Mesothelial cell of epicardium (in vitro differentiated cells): ENCODE results near the gene ARHGDIA. TPM values are rescaled to one million over a fixed set of nuclear protein-coding genes. Genes with fewer than 3 reads are reported as not detected.

ENCODE experiments used
- DNase-seq, 2 experiments: peaks; one replicate each; pipeline ENCODE4 v3.0.0; 2021; ENCODE audit warnings: low spot score in 2 of 2; ENCODE audit not compliant: unreplicated experiment in 2 of 2
- H3K27ac Mint-ChIP-seq: 2 replicates; pipeline ENCODE4 v1.8.0; 2021; ENCODE audit warnings: mixed read lengths
- H3K27me3 Mint-ChIP-seq: 2 replicates; pipeline ENCODE4 v1.8.0; 2021; ENCODE audit warnings: low read depth, mixed read lengths
- H3K36me3 Mint-ChIP-seq: 2 replicates; pipeline ENCODE4 v1.8.0; 2021; ENCODE audit warnings: mixed read lengths
- H3K4me1 Mint-ChIP-seq: 2 replicates; pipeline ENCODE4 v1.8.0; 2021; ENCODE audit warnings: mixed read lengths
- H3K4me3 Mint-ChIP-seq: 2 replicates; pipeline ENCODE4 v1.8.0; 2021; ENCODE audit warnings: mild to moderate bottlenecking, moderate library complexity, mixed read lengths
- H3K9me3 Mint-ChIP-seq: 2 replicates; pipeline ENCODE4 v1.8.0; 2021; ENCODE audit warnings: mixed read lengths
- total RNA-seq: library from RNA; stranded (reverse); gene quantifications from 3 replicates; pipeline ENCODE4 v1.2.1, GENCODE V29; 2021
- TF ChIP-seq, protein P1 (sequence below): fragments of 200-600 bp; sonication (generic); IDR thresholded peaks from one replicate; pipeline ENCODE4 v1.5.0; 2021; ENCODE audit warnings: antibody characterized with exemption; ENCODE audit not compliant: unreplicated experiment

The ARHGDIA gene
- total RNA-seq, 1 donor from 2014 or later = 258 TPM

DNA sequence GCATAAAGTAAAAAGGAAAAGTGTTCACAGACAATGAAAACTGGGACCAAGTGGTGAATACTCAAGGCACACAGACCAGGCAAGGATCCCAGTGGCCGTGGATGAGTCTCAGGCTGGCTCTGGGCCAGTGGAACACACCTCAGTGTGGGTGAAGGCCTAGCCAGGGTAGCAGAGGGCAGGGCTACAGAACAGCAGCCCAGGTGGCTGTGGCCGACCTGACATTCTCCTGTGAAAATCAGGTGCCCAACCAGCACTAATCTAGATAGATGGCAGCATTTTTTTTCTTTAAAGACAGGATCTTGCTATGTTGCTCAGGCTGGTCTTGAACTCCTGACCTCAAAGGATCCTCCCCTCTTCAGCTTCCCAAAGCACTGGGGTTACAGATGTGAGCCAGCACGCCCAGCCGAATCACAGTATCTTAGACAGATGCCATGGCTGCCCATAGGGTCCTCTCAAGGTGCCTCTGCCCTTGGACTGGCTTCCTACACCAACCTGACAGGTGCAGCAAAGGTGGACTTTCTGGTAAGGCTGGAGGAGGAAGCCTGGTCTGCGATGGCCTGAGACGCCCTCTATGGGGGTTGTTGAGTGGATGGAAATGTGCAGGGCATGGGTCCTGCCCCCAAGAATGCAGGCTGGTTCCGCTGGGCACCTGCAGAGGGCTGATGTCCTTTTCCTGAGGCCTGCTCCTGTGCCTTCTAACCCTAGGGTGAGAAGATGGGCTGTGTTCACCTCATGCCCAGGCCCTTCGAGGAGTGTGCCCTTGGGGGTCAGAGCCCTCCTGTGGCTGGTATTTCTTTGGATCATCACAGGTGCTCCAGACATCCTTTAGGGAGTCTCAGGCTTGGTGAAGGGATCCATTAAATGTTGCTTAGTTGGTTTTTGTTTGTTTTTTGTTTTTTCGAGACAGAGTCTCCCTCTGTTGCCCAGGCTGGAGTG lies 7.0 kb downstream of the ARHGDIA start:
- Mint-ChIP-seq H3K4me3 (no peak overlapping the region), H3K4me1 (peaks cover 47% of the 10 kb centered on the region), H3K9me3 (no peaks in the 10 kb centered on the region), H3K36me3 (peaks cover 2% of the 10 kb centered on the region), H3K27ac (no peak overlapping the region), H3K27me3 (peaks cover 2% of the 10 kb centered on the region)
- no peak for DNase-seq
- TF ChIP-seq, protein P1, sequence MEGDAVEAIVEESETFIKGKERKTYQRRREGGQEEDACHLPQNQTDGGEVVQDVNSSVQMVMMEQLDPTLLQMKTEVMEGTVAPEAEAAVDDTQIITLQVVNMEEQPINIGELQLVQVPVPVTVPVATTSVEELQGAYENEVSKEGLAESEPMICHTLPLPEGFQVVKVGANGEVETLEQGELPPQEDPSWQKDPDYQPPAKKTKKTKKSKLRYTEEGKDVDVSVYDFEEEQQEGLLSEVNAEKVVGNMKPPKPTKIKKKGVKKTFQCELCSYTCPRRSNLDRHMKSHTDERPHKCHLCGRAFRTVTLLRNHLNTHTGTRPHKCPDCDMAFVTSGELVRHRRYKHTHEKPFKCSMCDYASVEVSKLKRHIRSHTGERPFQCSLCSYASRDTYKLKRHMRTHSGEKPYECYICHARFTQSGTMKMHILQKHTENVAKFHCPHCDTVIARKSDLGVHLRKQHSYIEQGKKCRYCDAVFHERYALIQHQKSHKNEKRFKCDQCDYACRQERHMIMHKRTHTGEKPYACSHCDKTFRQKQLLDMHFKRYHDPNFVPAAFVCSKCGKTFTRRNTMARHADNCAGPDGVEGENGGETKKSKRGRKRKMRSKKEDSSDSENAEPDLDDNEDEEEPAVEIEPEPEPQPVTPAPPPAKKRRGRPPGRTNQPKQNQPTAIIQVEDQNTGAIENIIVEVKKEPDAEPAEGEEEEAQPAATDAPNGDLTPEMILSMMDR = no peak

DNA sequence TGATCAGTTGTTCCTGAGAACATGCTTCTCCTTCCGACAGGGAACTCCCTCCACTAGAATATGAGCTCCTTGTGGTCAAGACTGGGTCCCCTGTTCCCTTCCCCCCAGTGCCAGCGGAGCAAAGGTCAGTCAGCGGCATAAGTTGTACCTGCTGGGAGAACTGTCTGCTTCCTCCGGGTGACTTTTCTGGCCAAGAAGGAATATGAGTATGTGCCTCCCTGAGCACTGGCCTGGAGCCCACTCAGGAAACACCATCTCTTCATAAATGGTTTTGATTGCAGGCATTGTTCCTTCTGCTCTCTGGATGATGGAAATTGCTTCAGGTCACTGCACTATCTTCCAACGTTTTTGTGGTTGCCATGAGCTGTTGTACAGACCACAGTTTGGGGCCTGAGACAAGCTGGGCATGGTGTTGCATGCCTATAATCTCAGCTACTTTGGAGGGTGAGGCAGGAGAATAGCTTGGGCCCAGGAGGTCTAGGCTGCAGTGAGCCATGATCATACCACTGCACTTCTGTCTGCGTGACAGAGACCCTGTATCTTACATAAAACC lies 7.9 kb downstream of the ARHGDIA start:
- Mint-ChIP-seq H3K4me1 (peaks cover 50% of the 10 kb centered on the region), H3K9me3 (no peaks in the 10 kb centered on the region), H3K27me3 (peaks cover 2% of the 10 kb centered on the region), H3K36me3 (peaks cover 2% of the 10 kb centered on the region), H3K27ac (peak overlapping the region; percentile 51), H3K4me3 (peak overlapping the region; percentile 58)
- DNase-seq = no peak
- TF ChIP-seq, protein P1 = no peak

DNA sequence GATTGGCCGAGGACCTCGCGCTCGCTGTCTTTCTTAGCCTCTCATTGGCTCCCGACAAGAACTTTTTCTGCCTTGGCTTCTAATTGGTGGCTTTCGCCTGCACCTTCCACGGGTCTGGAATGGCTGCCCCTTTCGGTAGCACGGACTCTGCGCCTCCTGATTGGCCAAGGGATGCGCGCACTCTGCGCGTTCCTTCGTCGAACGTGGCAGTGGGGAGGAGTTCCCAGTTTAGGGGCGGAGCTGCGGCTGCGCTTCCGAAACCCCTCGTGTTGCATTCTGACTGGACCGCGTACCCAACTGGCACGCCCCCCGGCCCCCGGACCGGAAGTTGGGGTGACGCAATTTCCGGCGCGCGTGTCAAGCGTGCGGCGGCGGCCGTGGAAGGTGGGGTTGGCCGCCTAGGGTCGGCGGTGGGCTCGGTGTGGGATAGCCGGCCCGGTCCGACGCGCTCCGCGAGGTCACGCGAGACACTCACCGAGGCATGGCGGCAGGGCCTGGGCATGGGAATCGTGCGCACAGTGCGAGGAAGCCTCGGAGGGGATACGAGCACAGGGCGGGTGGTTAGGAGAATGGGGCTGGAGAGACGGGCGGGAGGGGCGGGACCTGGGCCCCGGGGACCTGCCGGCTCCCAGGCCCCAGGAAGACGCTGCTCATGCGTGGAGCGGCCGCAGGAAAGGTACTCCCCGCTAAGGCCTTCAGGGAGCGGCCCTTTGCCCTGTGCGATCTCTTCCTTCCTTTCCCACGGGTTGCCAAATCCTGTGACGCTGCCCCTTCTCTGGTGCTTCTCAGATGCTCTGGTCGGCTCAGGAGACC lies 10.2 kb downstream of the ARHGDIA start:
- peak overlapping the region; percentile 99 for H3K27ac Mint-ChIP-seq
- TF ChIP-seq, protein P1 = no peak
- peak overlapping the region; percentile 88 for H3K4me3 Mint-ChIP-seq
- peak; percentile 99 to 100 for DNase-seq
- peaks cover 9% of the 10 kb centered on the region for H3K36me3 Mint-ChIP-seq
- peaks cover 43% of the 10 kb centered on the region for H3K4me1 Mint-ChIP-seq
- H3K27me3 Mint-ChIP-seq = peaks cover 2% of the 10 kb centered on the region
- H3K9me3 Mint-ChIP-seq = no peaks in the 10 kb centered on the region

DNA sequence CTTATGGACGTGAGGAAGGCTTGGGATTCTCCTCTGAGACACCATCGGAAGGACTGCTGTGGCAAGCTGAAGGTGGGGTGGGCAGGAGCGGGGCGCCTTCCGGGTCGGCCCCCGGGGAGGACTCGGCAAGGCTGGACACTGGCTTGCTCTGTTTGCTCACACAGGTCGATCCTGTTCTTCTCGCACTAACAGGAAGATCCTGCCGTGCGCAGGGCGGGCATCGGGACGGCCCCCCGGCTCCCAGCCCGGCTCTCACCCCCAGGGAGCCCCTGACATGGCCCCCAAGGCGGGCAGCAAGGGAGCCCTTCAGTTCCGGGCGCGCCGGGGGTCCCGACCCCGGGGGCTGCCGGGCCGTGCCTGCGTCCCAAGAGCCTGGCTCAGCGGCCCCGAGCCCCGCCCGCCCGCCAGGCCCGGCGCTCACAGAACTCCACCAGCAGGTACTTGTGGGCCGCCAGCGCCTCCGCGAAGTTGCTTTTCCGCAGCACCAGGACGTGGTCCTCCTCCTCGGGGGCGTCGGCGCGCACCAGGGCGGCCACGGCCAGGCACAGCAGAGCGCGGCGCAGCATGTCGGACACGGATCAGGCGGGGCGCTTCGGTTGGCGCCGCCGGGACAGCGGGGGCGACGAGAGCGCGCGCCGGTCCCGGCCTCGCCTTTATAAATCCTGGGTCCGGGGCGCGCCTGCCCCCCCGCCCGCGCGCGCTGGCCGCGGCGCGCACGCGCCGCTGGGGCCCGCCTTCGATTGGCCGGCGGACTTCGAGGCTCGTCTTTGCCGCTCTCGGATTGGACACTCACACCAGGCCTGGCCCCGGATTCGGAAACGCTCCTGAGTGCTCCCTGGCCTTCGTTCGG lies 11.0 kb downstream of the ARHGDIA start, which contains the start of gene P4HB:
Gene P4HB (minus strand): TSS at position 630 of the 850 bp plus-strand sequence. CDS start 64 bp downstream, at position 566.
- Mint-ChIP-seq H3K9me3 (no peaks in the 10 kb centered on the region), H3K36me3 (peaks cover 9% of the 10 kb centered on the region), H3K27me3 (peaks cover 2% of the 10 kb centered on the region), H3K4me3 (peak within 1 kb of the TSS; percentile 88), H3K27ac (peak within 1 kb of the TSS; percentile 99), H3K4me1 (peaks cover 43% of the 10 kb centered on the region)
- DNase-seq = no peak
- TF ChIP-seq, protein P1 = no peak
